Stomach (tissue), 4 donors: ENCODE results near the gene AGAP2.

Experiments used
- EP300 ChIP-seq: sonication (generic); formaldehyde crosslinking; IDR thresholded peaks from one replicate; pipeline ENCODE4 v1.6.1; 2017; ENCODE audit warnings: antibody characterized with exemption
- TF ChIP-seq, protein P1 (sequence below), 7 experiments: fragments of 450-650 bp in 4 of 7; fragments of 200-600 bp in 3 of 7; sonication (generic) in 3 of 7; IDR thresholded peaks; one replicate each; pipeline ENCODE4 v1.5.1; 2016 to 2019; ENCODE audit warnings: antibody characterized with exemption in 7 of 7, control low read depth in 2 of 7, mild to moderate bottlenecking in 1 of 7

- TF ChIP-seq, protein P1, sequence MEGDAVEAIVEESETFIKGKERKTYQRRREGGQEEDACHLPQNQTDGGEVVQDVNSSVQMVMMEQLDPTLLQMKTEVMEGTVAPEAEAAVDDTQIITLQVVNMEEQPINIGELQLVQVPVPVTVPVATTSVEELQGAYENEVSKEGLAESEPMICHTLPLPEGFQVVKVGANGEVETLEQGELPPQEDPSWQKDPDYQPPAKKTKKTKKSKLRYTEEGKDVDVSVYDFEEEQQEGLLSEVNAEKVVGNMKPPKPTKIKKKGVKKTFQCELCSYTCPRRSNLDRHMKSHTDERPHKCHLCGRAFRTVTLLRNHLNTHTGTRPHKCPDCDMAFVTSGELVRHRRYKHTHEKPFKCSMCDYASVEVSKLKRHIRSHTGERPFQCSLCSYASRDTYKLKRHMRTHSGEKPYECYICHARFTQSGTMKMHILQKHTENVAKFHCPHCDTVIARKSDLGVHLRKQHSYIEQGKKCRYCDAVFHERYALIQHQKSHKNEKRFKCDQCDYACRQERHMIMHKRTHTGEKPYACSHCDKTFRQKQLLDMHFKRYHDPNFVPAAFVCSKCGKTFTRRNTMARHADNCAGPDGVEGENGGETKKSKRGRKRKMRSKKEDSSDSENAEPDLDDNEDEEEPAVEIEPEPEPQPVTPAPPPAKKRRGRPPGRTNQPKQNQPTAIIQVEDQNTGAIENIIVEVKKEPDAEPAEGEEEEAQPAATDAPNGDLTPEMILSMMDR (IDR thresholded peaks at IDR 0.05) = peak in 5 of 7 experiments; percentile 30 to 67 (median 58)
- no peak for TF ChIP-seq EP300
Observed at GRCh38 chr12:57756406-57757341, 18.1 kb upstream of the AGAP2 start.
